SK-N-SH (cell line): Measurements from ENCODE around the gene TCF12. TPM values are rescaled to one million over a fixed set of nuclear protein-coding genes. Genes with fewer than 3 reads are reported as not detected.
"Not testable (repeated sequence)": the region's sequence is repeated elsewhere in the genome, so short reads cannot be mapped to it uniquely, and the experiment has no call there.

ENCODE experiments used
- CTCF ChIA-PET: fragments of 300-600, 350-600 bp; formaldehyde crosslinking; extraction: SDS; loops from one replicate; lab custom pipeline; 2021; lab: Yijun Ruan, JAX
- POLR2A ChIA-PET: fragments of 350-600 bp; sonication (Branson Sonifier 250); formaldehyde crosslinking; extraction: SDS; loops from one replicate; lab custom pipeline; 2020; ENCODE audit warnings: antibody characterized with exemption, inconsistent platforms; lab: Yijun Ruan, JAX
- DNase-seq: peaks from one replicate; pipeline ENCODE4 v3.0.0; 2012
- H2AFZ ChIP-seq: fragments of 200-600 bp; sonication (generic); 2 replicates; pipeline ENCODE4 v1.8.1; 2016; ENCODE audit warnings: antibody characterized with exemption, mild to moderate bottlenecking, low read depth
- H3F3A ChIP-seq: fragments of 200-600 bp; sonication (generic); replicated peaks from 2 replicates; pipeline ENCODE3; 2016; ENCODE audit warnings: antibody characterized with exemption, mild to moderate bottlenecking; ENCODE audit not compliant: insufficient read depth
- H3K27ac ChIP-seq, 2 experiments: fragments of 200-500 bp in 1 of 2; fragments of 200-600 bp in 1 of 2; sonication (Bioruptor generic) in 1 of 2; sonication (generic), shearing (Covaris generic) in 1 of 2; 2 replicates each; pipeline versions ENCODE4 v1.5.1 to v1.6.1; 2014 to 2016; ENCODE audit warnings: low read depth in 2 of 2, inconsistent platforms in 1 of 2, low read length in 1 of 2, mild to moderate bottlenecking in 1 of 2, mixed read lengths in 1 of 2
- H3K27me3 ChIP-seq: fragments of 200-600 bp; sonication (generic), shearing (Covaris generic); 2 replicates; pipeline ENCODE4 v1.6.1; 2016; ENCODE audit warnings: mixed run types; ENCODE audit not compliant: insufficient read depth
- H3K36me3 ChIP-seq, 2 experiments: fragments of 200-500 bp in 1 of 2; fragments of 200-600 bp in 1 of 2; sonication (Bioruptor generic) in 1 of 2; sonication (generic) in 1 of 2; replicated peaks in 1 of 2; 2 replicates each; pipeline versions ENCODE3 to v1.5.1; 2014 to 2016; ENCODE audit warnings: low read length in 1 of 2, mild to moderate bottlenecking in 1 of 2; ENCODE audit not compliant: insufficient read depth in 2 of 2, control insufficient read depth in 1 of 2
- H3K4me1 ChIP-seq, 2 experiments: fragments of 200-500 bp in 1 of 2; fragments of 200-600 bp in 1 of 2; sonication (Bioruptor generic) in 1 of 2; sonication (generic), shearing (Covaris generic) in 1 of 2; 2 replicates each; pipeline versions ENCODE4 v1.5.1 to v1.6.1; 2014 to 2016; ENCODE audit warnings: low read depth in 1 of 2, low read length in 1 of 2, mixed run types in 1 of 2; ENCODE audit not compliant: insufficient read depth in 2 of 2, control insufficient read depth in 1 of 2
- H3K4me2 ChIP-seq: fragments of 200-600 bp; sonication (generic), shearing (Covaris generic); 2 replicates; pipeline ENCODE4 v1.6.1; 2017; ENCODE audit warnings: mixed run types
- H3K4me3 ChIP-seq, 2 experiments: fragments of 200-500 bp in 1 of 2; fragments of 200-600 bp in 1 of 2; sonication (Bioruptor generic) in 1 of 2; sonication (generic), shearing (Covaris generic) in 1 of 2; 2 replicates each; pipeline versions ENCODE4 v1.5.1 to v1.8.1; 2014 to 2016; ENCODE audit warnings: low read depth in 2 of 2, inconsistent platforms in 1 of 2, low read length in 1 of 2, mild to moderate bottlenecking in 1 of 2, mixed read lengths in 1 of 2, moderate library complexity in 1 of 2
- H3K79me2 ChIP-seq: fragments of 200-600 bp; sonication (generic); 2 replicates; pipeline ENCODE4 v1.8.1; 2017; ENCODE audit warnings: mild to moderate bottlenecking; ENCODE audit not compliant: insufficient read depth
- H3K9ac ChIP-seq: fragments of 200-600 bp; sonication (generic); 2 replicates; pipeline ENCODE4 v1.6.1; 2017; ENCODE audit warnings: mixed run types
- H3K9me2 ChIP-seq: fragments of 200-600 bp; sonication (generic); 2 replicates; pipeline ENCODE4 v1.6.1; 2017; ENCODE audit warnings: mixed run types
- H3K9me3 ChIP-seq: fragments of 200-600 bp; sonication (generic); 2 replicates; pipeline ENCODE4 v1.6.1; 2017; ENCODE audit warnings: mixed run types, mild to moderate bottlenecking, moderate library complexity
- H4K20me1 ChIP-seq: fragments of 200-600 bp; sonication (generic); 2 replicates; pipeline ENCODE4 v1.6.1; 2017; ENCODE audit warnings: mild to moderate bottlenecking, mixed run types; ENCODE audit not compliant: insufficient read depth
- FOSL2 ChIP-seq: IDR thresholded peaks from 2 replicates; pipeline ENCODE4 v1.4.0; 2012; ENCODE audit warnings: low read depth, mild to moderate bottlenecking, moderate library complexity, borderline replicate concordance
- GABPA ChIP-seq: IDR thresholded peaks from 2 replicates; pipeline ENCODE4 v1.4.0; 2012; ENCODE audit warnings: low read depth, mild to moderate bottlenecking
- MEF2A ChIP-seq: IDR thresholded peaks from 2 replicates; pipeline ENCODE4 v1.4.0; 2012; ENCODE audit warnings: low read depth, borderline replicate concordance
- NFIC ChIP-seq: IDR thresholded peaks from 2 replicates; pipeline ENCODE4 v1.4.0; 2012; ENCODE audit warnings: borderline replicate concordance
- POLR2AphosphoS5 ChIP-seq: IDR thresholded peaks from 2 replicates; pipeline ENCODE4 v1.6.1; 2012; ENCODE audit warnings: low read depth, low read length
- SIN3A ChIP-seq: IDR thresholded peaks from 2 replicates; pipeline ENCODE4 v1.6.1; 2012; ENCODE audit warnings: low read depth, mild to moderate bottlenecking, low read length, moderate library complexity, borderline replicate concordance
- TAF1 ChIP-seq: IDR thresholded peaks from 2 replicates; pipeline ENCODE4 v1.6.1; 2012; ENCODE audit warnings: low read depth, mild to moderate bottlenecking, low read length, moderate library complexity, borderline replicate concordance
- USF1 ChIP-seq: IDR thresholded peaks from 2 replicates; pipeline ENCODE4 v1.4.0; 2012; ENCODE audit warnings: low read depth, borderline replicate concordance
- USF2 ChIP-seq: fragments of 150-350 bp; IDR thresholded peaks from 2 replicates; pipeline ENCODE4 v1.6.1; 2017; ENCODE audit warnings: antibody characterized with exemption, low read length, low read depth, borderline replicate concordance
- ZBTB33 ChIP-seq: IDR thresholded peaks from 2 replicates; pipeline ENCODE4 v1.4.0; 2012; ENCODE audit warnings: low read depth, borderline replicate concordance
- WGBS: methylation state at CpG from one replicate; pipeline ENCODE4 v1.1.6; 2017; ENCODE audit warnings: low lambda C conversion rate; 5-methylcytosine and 5-hydroxymethylcytosine counted together
- polyA plus RNA-seq, 3 experiments: library from polyadenylated mRNA; depleted of rRNA; stranded (reverse); fragments of >200 nt; gene quantifications; 2 replicates each; pipeline ENCODE4 v1.2.3, GENCODE V29; 2012

TCF12 gene
- polyA plus RNA-seq, 1 of the 3 experiments (the other 2 are of a cell fraction): 49.6 TPM

- H2AFZ ChIP-seq, DNase-seq, CTCF ChIA-PET, H3K4me3 ChIP-seq, H3K4me2 ChIP-seq, H3K27me3 ChIP-seq, POLR2A ChIA-PET, H3K36me3 ChIP-seq, H3K9me3 ChIP-seq, H3K9me2 ChIP-seq, H3K27ac ChIP-seq, H3F3A ChIP-seq, H3K9ac ChIP-seq: not testable (repeated sequence)
- H4K20me1 ChIP-seq: peaks cover 36% of the 10 kb centered on the region
- peaks cover 95% of the 10 kb centered on the region for H3K79me2 ChIP-seq
- H3K4me1 ChIP-seq: peaks cover 2 to 32% of the 10 kb centered on the region in 2 experiments; a peak in 3 of 4 replicates
- WGBS: 96% methylated on average over 5 of the region's 5 CpGs
Observed at GRCh38 chr15:57014896-57015295, 96.5 kb downstream of the TCF12 start.

- Histone ChIP-seq H3K9ac (no peak overlapping the region), H3K9me2 (no peaks in the 10 kb centered on the region), H3K4me3 (no peak overlapping the region), H3K4me1 (peaks cover 2 to 34% of the 10 kb centered on the region in 2 experiments; a peak in 3 of 4 replicates), H2AFZ (no peak overlapping the region), H3K27me3 (no peaks in the 10 kb centered on the region), H3K9me3 (no peaks in the 10 kb centered on the region), H3K36me3 (peaks cover 0 to 6% of the 10 kb centered on the region in 2 experiments), H3K27ac (no peak overlapping the region), H4K20me1 (peaks cover 38% of the 10 kb centered on the region), H3K4me2 (no peak overlapping the region), H3K79me2 (peaks cover 98% of the 10 kb centered on the region), H3F3A (peaks cover 9% of the 10 kb centered on the region)
- no peak for DNase-seq
- POLR2A ChIA-PET: no interaction called here
- TF ChIP-seq MEF2A: no peak
- TF ChIP-seq USF2: no peak
- no peak for TF ChIP-seq ZBTB33
- no peak for TF ChIP-seq SIN3A
- no peak for TF ChIP-seq GABPA
- no peak for TF ChIP-seq POLR2AphosphoS5
- TF ChIP-seq USF1: no peak
- no peak for TF ChIP-seq NFIC
- no peak for TF ChIP-seq FOSL2
- no peak for TF ChIP-seq TAF1
- CTCF ChIA-PET: no interaction called here
Observed at GRCh38 chr15:57015360-57015759, 96.9 kb downstream of the TCF12 start.
